GM19099 (cell line): ENCODE data around the gene TOB1.

Experiments
- POLR2A ChIP-seq: IDR thresholded peaks from 3 replicates; pipeline ENCODE4 v1.6.1; 2011; ENCODE audit warnings: low read depth; ENCODE audit not compliant: insufficient read length; ENCODE audit errors: extremely low read depth

The TOB1 gene

GRCh38 chr17:50902372-50903353, 36.5 kb upstream of the TOB1 start:
- no peak for TF ChIP-seq POLR2A

- no peak for TF ChIP-seq POLR2A
Measured at GRCh38 chr17:50900383-50900892, 34.3 kb upstream of the TOB1 start.

- TF ChIP-seq POLR2A = no peak
Measured at GRCh38 chr17:50899559-50900319, 33.6 kb upstream of the TOB1 start.

- no peak for TF ChIP-seq POLR2A
Measured at GRCh38 chr17:50899005-50899460, 32.9 kb upstream of the TOB1 start.

GRCh38 chr17:50898369-50899004, 32.3 kb upstream of the TOB1 start:
- no peak for TF ChIP-seq POLR2A

- TF ChIP-seq POLR2A = no peak
Measured at GRCh38 chr17:50893183-50893993, 27.2 kb upstream of the TOB1 start.

GRCh38 chr17:50892101-50892776, 26.1 kb upstream of the TOB1 start:
- no peak for TF ChIP-seq POLR2A

GRCh38 chr17:50891577-50891989, 25.4 kb upstream of the TOB1 start:
- no peak for TF ChIP-seq POLR2A

- no peak for TF ChIP-seq POLR2A
Measured at GRCh38 chr17:50890675-50891516, 24.7 kb upstream of the TOB1 start.

GRCh38 chr17:50889528-50890118, 23.5 kb upstream of the TOB1 start:
- TF ChIP-seq POLR2A = no peak

GRCh38 chr17:50887705-50888245, 21.6 kb upstream of the TOB1 start:
- TF ChIP-seq POLR2A = no peak
